Activated effector memory CD4-positive, alpha-beta T cell treated with anti-CD3 and anti-CD28 coated beads, Interleukin-2, amount 50 U/mL, for 16 hours (primary cell): ENCODE measurements around the gene RCE1.

Experiments used
- DNase-seq: peaks from one replicate; pipeline ENCODE4 v3.0.0-alpha.2; 2020

Gene RCE1

DNA sequence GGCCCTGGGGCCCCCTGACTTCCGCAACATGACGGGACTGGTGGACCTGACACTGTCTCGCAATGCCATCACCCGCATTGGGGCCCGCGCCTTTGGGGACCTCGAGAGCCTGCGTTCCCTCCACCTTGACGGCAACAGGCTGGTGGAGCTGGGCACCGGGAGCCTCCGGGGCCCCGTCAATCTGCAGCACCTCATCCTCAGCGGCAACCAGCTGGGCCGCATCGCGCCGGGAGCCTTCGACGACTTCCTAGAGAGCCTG, 14.6 kb downstream of the RCE1 start:
- no peak for DNase-seq

DNA sequence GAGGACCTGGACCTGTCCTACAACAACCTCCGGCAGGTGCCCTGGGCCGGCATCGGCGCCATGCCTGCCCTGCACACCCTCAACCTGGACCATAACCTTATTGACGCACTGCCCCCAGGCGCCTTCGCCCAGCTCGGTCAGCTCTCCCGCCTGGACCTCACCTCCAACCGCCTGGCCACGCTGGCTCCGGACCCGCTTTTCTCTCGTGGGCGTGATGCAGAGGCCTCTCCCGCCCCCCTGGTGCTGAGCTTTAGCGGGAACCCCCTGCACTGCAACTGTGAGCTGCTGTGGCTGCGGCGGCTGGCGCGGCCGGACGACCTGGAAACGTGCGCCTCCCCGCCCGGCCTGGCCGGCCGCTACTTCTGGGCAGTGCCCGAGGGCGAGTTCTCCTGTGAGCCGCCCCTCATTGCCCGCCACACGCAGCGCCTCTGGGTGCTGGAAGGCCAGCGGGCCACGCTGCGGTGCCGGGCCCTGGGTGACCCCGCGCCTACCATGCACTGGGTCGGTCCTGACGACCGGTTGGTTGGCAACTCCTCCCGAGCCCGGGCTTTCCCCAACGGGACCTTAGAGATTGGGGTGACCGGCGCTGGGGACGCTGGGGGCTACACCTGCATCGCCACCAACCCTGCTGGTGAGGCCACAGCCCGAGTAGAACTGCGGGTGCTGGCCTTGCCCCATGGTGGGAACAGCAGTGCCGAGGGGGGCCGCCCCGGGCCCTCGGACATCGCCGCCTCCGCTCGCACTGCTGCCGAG, 15.1 kb downstream of the RCE1 start:
- DNase-seq = no peak

DNA sequence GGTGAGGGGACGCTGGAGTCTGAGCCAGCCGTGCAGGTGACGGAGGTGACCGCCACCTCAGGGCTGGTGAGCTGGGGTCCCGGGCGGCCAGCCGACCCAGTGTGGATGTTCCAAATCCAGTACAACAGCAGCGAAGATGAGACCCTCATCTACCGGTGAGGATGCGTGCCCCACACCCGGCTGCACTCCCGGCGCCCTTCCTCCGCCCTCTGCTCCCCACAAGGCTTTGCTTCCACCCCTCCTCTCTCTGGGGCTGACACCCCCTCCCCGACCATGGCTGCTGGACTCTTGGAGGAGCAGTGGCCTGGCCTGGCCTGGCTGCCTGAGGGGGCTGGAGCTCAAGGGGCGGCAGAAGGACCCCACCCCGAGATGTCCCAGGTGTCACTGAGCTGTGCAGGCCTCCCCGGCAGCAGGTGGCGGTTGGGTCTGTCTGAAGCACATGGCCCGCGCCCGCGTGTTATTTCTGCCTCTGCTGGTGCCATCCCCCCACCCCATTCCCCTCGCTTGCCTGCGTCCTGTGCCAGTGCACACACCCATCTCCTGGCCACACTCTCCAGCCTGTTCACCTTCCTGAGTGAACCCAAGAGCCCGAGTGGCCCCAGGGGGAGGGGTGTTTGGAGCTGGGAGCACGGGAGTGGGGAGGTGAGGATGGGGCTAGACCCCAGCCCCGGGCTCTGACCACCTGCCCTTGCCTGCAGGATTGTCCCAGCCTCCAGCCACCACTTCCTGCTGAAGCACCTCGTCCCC, 15.9 kb downstream of the RCE1 start:
- DNase-seq = no peak

DNA sequence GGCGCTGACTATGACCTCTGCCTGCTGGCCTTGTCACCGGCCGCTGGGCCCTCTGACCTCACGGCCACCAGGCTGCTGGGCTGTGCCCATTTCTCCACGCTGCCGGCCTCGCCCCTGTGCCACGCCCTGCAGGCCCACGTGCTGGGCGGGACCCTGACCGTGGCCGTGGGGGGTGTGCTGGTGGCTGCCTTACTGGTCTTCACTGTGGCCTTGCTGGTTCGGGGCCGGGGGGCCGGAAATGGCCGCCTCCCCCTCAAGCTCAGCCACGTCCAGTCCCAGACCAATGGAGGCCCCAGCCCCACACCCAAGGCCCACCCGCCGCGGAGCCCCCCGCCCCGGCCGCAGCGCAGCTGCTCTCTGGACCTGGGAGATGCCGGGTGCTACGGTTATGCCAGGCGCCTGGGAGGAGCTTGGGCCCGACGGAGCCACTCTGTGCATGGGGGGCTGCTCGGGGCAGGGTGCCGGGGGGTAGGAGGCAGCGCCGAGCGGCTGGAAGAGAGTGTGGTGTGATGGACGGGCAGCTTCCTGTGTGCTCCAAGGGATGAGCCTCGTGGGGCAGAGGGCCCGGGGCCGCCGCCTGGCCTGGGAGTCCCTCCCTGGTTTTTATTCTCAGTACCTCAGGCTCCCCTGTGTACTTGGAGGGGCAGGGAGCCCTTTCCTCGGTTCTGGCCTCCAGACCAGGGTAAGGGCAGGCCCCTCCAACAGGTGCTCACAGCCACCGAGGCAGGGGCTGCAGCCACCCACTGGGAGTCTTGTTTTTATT, 16.6 kb downstream of the RCE1 start:
- no peak for DNase-seq

DNA sequence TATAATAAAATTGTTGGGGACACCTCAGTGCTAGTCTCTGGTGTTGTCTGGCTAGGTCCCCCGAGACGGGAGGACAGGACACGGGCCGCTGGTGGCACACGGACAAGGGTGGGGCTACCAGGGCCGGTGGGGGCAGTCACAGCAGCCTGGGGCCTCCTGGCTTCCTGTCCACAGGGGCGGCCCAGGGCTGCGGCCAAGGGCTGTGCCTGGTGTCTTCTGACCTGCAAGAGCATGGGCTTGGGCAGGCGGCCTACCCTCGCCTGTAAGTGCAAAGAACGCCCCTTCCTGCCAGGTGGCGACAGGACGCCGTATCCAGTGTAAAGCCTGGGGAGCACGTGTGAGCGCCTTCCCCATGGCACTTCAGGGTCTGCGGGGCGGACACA, 17.2 kb downstream of the RCE1 start:
- DNase-seq = no peak

DNA sequence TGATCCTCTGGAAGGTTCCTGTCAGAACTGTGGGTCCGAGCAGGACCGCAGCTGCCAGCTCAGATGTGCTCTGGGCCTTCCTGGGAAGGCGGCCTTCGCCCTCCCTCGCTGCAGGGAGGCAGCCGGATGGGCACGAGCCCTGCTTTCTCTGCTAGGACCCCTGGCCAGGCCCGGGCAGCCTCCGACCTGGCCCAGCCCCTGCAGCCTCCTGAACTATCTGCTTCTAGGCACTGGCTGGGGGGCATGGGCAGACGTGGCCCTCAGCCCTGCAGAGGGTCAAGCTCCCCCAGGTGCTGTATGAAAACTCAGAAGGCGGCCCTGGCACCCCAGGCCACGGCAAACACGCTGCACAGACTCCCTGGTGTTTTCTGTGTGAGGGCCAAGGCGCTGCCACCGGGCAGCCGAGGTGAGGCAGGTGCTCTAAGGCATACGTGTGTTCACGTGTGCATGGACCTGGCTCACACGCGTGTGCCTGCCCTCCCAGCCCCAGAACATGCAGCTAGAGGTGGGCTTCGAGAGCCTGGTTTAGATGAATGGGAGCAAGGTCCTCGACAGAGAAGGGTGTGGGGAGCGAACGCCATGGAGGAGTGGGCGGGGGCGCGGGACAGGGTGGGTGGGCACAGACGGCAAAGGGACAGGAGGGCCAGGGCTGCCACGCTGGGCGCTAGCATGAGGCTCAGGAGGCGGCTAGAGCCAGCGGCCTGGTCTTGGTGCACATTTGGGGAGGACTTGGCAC, 18.0 kb downstream of the RCE1 start:
- no peak for DNase-seq

DNA sequence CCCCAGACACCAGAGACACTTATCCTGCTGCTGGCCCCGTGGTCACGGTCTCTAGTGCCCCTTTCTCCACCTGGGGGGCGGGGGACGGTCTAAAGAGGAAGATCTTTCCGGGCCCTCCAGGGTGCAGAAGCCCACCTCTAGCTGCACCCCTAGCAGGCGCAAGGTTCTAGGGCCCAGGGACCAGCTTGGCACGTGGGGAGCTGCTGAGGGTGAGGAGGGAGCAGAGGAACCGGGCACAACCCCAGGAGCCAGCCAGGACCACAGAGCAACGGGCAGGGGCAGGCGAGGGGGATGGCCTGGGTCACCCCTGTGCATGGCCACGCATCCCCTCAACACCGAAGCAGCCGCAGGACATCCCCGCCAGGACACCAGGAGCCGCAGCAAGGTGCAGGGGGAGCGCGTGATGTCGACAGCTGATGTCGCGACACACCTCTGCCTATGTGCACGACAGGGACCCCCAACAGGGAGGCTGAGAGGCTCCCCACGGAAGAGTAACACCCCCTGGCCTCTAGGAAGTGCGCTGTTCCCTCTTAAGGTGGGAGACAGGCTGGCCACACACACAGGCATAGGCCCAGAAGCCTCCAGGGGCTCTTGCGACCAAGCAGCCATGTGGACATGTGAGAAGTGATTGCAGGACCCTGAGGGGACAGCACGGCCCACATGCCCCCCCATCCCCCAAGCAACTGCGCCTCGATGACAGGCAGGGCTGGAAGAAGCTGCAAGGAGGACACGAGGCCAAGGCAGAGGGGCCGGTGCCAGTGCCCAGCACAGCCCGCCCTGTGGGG, 18.7 kb downstream of the RCE1 start:
- no peak for DNase-seq

DNA sequence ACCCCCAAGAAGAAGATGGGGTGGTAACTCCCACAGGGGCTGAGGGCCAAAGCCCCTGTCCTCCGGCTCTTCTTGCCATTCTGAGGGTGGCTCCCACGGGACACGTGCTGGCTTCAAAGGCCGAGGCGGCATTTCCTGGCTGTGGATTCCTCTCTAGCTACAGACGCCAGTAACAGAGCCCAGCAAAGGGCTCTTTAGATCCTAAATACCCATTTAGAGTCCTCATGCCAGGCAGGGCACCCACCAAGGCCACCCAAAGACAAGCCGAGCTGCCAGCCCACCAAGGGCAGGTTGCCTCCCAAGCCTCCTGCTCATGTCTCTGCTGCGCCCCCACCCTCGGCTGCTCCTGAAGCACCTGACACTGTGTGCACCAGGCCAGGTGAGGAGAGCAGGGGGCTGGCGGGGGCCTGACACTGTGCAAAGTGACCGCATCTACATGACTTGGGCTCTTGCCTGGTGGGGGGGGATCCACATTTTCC, 19.4 kb downstream of the RCE1 start:
- DNase-seq = no peak

DNA sequence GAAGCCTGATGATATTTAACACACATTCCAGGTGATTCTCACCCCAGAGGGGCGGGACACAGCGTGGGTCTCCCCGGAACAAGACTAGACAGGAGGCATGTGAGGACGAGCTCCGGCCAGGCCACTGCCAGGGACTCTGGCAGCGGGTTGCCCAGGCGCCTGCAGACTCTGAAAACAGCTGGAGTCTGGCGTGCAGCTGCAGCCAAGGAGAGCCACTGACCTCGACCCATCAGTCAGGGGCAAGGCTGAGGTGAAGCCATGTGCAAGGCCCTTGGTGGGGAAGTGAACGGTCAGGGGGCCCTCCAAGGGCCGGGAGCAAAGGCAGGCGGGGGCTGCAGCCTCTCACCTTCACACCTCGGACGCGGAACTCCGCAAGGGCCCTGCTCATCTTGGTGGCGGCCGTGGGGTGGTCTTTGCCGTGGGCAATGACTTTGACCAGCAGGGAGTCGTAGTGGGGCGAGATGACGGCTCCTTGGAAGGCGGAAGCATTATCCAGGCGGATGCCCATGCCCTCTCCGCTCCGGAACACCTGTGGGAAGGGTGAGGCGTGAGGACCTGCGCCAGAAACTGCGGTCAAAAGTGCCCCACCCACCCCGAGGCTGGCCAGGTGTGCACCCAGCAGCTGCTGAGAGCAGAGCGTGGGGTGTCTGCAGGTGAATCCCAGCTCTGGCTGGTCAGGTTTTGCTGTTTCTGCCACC, 20.3 kb downstream of the RCE1 start:
- DNase-seq = no peak

DNA sequence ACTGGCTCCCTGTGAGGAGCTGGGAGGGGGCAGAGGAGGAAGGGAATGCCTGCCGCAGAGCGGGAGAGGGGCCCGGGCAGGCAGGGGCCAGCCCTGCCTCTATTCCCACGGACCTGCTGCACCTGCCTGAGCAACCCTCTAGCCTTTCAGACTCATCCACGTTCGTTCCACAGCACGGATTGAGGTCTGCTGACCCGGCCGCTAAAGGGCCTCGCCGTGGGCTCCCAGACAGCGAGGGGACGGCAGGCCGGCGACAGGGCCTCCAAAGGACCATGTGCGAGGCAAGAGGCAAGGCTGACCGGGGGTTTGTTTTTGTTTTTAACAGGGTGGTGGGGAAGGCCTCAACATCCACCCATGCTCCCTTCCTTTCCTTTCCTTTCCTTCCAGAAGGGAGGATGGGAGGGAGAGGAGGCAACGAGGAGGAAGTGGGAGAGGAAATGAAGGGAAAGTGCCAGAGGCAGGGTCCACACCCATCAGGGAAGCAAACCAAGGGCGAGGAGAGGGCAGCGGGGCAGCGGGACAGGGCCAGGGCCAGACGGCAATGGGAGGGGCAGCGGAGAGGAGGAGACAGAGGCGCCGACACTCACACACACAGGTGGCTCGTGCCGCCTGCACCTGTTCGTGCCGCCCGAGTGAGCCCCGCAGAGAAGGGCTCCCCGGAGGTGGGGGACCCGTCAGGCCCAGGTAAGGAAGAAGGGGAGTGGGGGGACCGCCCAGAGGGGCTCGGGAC, 21.1 kb downstream of the RCE1 start:
- DNase-seq = no peak

DNA sequence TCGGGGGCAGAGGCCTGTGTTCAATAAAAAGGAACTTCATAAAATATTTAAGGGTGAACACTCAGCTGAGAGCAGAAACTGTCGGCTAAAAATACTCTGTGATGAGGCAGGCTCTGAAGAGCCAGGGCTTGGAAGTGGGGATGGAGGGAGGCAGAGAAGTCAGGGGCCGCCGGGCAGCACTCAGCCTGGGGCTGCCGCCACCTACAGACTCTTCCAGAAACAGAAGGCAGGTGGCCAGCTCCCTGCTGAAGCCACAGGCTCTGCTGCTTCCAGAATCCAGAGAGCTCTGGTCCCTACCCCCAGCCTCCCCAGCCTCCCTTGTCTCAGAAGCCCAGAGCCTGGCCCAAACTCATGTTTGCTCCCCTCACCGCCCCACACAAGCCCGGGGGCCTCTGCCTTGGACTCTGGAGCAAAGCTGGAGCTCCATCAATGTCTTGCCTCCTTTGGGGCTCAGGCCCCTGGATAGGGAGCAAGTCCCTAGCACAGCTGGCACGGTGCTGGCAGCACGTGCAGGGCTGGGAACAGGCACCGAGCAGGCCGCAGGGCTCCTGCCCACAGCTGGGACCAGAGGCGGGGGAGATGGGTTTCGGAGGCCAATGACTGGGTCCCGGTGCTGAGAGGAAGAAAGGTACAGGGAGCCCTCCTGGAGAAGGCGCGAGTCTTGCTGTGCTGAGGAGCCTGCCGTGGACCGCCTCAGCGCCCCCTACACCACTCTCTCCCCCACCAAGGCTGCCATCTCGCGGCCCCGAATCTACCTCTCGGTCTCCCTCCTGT, 21.9 kb downstream of the RCE1 start:
- no peak for DNase-seq

DNA sequence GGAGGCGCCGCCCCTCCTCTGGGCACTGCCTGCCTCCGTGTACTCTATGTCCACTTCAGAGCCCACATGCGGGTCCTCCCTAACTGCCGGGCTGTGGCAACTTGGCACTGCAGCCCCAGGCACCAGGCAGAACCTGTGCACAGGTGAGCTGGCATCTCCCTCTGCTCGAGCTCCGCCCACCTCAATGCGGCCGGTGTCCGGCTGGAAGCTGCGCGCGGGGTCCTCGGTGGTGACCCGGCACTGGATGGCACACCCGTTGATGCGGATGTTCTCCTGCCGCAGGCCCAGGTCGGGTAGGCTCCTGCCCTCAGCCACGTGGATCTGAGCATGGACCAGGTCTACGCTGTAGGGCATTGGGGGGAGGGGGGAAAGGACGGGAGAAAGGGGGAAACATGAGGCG, 22.8 kb downstream of the RCE1 start:
- DNase-seq = no peak

DNA sequence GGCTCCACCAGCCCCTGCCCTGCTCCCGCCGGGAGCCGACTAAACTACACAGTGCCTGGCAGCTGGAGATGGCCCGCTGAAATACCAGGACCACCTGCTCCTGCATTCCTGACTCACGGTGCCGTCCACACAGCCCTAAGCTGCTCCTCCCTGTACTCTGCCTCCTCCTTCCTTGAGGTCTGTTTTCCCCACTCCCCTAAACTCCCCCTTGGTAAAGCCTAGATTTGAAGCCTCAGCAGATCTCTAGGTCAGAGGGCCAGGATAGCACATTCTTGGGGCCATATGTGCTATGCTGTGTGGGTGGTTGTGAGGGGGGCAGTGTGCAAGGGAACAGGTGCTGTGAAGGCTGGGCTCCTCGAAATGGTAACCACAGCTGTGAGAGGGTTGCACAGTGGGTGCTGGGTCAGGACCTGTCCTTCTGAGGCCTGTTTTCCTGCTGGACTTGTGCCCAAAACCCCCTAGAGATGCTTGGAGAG, 23.3 kb downstream of the RCE1 start:
- no peak for DNase-seq

DNA sequence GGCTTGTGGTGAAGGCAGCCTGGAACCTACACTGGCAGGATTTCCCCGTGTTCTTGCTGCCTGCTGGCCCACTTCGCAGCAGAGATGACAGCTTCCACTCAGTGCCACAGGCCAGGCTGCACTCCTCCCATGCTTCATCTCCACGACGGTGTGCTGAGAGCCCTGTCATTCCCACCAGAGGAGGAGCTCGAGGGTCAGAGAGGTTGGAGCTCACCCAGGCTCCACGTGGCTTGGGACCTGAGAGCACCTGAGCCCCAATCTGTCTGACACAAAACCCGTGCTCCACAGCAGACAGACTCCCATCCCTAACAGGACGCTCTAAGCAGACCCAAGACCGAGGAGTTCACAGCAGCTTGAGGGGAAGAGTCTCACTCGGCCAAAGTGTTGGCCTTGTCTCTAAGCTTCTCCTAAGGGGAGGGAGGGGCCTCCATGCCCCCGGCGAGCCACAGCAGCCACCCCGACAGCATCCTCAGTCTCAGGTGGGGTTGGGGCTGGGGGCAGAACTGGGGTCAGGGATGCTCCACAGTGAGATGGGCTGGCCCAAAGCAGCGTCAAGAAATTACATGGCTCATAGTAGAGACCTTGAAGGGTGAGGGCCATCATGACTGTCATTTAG, 24.3 kb downstream of the RCE1 start:
- DNase-seq = no peak

DNA sequence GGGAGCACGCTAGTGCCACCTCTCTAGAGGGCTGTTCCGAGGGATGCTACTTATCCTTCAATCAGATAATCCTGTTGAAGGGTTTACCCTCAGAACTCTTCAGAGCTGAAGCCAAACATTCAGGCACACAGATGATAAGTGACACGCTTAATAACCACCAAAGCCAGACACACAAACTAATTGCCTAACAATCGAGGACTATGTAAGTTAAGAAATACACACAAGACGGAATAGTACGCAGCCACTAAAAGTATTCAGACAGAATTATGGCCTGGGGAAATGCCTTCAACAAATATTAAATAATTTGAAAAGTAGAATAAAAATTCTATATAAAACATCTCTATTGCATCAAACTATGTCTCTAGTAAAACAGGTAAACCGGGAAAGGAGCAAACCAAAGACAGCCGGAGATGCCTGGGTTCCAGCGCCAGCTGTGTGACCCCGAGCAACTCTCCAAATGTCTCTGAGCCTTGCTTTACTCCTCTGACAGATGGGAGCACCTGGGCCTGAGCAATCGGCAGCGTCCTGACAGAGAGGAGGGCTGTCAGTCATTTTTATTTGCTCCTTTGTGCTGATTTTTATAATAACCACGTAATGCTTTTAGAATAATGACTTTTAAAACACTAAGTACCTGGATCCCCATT, 25.0 kb downstream of the RCE1 start:
- no peak for DNase-seq

DNA sequence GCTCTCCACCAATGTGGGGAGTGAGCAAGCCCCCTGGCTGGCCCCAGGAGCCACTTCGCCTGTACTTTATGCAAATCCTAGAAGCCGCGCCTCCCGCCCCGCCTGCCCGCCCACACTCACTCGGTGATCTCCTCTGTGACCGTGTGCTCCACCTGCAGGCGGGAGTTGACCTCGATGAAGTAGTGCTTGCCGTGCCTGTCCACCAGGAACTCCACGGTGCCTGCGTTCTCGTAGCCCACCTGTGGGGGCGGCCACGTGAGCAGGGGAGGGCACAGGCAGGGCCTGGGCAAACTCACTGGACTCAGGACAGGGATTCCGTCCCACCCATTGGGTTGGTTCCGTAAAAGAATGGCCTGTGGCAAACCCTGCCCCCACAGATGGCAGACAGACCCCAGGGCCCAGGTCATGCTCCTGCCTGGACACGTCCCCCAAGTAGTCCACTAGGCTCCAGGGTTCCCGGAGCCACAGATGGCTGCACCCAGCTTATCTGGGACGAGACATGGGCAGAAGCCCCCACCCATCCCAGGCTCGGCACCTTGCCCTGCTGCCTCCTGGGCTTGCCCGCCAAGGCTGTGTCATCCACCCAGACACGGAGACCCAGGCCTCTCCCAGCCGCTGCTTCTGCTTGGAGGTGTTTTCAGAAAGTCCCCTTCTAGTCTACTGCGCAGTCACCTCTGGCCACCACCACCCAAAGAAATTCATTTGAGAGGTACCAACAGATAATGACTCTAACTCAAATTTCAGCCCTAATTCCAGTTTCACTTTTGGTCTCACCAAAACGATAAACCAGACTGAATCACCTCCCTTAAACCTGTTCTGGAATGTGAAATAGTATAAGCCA, 25.7 kb downstream of the RCE1 start:
- peak; percentile 93 for DNase-seq

DNA sequence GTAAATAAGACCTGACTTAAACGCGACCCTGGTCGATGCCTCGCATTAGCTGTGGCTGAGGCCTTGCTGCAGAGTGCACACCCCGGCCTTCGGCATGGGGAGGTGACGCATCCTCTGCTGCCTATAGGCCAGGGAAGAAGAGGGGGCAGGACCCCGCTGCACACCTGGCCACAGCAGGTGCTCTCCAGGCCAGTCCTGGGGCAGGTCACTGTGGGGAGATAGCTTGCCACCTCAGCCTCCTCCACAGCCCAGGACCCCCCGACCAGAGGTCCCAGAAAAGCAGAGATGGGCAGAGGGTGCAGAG, 26.3 kb downstream of the RCE1 start:
- no peak for DNase-seq

DNA sequence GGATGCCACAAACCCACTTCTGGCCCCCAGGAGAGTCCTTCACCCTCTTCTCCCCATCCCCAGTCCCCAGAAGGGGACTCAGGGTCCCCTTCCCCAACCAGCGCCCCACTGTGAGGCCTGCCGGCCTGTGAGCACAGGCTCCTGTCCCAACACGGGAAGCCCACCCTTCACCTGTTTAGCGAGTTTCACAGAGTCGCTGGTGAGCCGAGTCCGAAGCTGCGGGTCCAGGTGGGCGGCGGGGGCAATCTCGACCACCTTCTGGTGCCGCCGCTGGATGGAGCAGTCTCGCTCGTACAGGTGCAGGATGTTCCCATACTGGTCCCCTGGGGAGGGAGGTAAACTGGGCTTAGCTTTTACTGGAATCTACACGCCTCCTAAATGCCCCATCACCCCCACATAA, 26.9 kb downstream of the RCE1 start:
- DNase-seq = no peak
